ENCODE data around the gene TPM3.
A peak's percentile ranks its signal among the peaks of the same experiment; 100 is the strongest.
"Not testable (repeated sequence)": the region's sequence is repeated elsewhere in the genome, so short reads cannot be mapped to it uniquely, and the experiment has no call there.

Gene TPM3

DNA sequence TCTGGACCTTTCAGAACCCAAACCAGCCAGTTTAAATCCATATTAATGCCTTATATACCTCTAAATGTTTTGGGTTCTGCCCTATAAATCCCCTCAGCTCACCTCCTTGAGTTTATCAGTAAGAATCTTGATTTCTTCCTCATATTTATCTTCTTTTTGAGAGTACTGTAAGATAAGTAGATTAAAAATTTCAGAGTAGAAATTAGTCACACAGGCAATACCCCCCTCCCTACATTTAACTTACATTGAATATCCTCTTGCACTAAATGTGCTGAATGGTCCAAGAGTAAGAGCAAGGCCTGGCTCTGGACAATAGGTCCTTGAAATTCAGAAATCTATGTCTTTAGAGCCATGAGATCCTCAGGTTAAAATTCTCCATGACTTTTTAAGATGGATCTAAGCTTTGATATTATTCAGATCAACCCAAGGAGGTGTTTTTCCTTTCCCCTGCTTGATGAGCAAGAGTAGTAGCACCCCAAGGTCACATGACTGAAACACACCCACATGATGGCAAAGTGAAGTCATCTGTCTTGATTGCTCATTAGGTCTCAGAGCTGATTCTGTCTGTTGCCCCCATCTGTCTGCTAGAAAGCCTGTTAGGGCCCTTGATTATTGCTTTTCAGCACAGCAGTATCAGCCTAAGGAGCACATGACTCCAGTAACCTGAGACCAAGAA is 21.2 kb downstream of the TPM3 start:
- DNase-seq (ENCODE audit: low read depth in 2 of 2, low spot score in 1 of 2) = peak in 1 of 2 donors; percentile 14

DNA sequence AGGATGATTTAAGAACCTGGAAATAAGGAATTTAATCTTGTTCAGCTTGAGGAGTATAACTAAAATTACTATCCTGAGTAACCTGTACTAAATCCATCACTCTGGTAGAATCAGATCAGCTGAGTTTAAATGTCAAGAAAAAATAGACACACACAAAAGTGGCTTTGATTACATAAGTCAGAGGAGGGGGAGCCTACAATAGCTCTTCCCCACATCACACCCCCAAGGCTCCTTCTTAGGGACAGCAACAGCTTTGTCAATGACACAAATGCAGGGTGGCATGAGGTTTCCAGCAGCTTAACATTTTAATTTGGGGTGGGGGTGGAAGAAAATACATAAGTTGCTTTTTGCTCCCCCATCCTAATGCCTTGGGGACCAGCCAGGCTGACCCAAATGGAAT is 24.4 kb downstream of the TPM3 start:
- no peak for DNase-seq (ENCODE audit: low read depth in 2 of 2, low spot score in 1 of 2)

DNA sequence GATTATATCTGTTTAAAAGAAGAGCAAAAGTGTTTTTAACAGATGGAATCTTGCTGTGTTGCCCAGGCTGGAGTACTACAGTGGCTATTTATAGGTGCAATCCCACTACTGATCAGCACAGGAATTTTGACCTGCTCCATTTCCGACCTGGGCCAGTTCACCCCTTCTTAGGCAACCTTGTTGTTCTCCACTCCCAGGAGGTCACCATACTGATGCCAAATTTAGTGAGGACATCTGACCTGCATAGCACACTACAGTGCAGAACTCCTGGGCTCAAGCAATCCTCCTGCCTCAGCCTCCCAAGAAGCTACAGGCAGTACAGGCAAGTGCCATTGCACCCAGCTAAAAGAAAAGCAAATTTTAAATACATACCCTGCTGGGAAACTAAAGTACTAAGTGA is 25.7 kb downstream of the TPM3 start:
- DNase-seq (ENCODE audit: low read depth in 2 of 2, low spot score in 1 of 2) = no peak

DNA sequence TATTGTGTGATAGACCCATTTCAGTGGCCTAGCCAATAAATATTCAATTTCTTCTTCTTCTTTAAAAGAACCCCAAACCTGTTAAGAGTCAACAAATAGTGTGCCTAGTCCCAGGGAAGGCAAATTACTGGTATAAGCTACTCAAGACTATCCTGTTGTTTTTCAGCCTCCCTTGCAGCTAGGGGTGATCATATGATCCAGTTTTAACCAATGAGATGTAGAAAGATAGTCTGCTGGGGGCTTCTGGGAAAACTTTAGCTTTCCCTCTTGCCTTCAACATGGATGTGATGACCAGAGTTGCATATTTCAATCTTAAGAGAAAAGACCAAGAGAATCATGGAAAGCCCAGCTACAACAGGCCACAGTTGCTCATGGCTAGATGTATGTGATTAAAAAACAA is 32.3 kb downstream of the TPM3 start:
- no peak for DNase-seq (ENCODE audit: low read depth in 2 of 2, low spot score in 1 of 2)

DNA sequence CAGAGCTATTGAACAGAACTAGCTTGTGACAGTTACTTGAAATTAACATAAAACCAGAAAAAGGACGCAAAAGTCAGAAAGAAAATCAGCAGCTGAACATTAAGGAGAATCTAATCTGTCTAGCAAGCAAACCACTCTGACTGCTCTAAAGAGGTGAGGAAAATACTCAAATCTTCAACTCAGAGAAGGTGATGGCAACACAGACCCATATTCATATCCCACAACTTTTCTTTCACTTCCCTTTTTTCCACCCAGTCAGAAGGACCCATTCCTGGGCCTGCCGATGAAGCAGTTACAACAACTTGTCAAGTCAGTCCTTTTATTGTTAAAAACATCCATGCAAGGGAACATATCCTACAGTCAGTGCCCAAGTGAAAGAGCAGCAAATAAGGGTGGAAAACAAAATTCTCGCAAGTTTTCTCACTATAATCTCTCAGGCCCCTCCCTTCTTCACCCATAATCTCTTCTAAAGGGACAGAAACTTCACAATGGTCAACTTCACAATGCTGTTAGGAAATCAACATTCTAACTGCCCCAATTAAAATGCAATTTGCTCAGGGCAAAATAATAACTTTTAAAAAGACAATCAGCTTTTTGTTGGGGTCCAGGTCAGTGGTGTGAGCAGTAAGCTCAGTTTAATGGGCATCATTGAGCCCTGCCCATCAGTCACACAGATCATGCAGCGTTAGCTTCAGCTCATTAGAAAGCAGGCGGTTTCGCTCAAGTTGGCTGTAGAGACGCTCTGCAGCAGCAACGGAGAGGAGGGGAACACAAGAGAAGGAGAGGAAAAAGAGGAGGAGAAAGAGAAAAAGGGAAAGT is 33.4 kb downstream of the TPM3 start:
- no peak for DNase-seq (ENCODE audit: low read depth in 2 of 2, low spot score in 1 of 2)

DNA sequence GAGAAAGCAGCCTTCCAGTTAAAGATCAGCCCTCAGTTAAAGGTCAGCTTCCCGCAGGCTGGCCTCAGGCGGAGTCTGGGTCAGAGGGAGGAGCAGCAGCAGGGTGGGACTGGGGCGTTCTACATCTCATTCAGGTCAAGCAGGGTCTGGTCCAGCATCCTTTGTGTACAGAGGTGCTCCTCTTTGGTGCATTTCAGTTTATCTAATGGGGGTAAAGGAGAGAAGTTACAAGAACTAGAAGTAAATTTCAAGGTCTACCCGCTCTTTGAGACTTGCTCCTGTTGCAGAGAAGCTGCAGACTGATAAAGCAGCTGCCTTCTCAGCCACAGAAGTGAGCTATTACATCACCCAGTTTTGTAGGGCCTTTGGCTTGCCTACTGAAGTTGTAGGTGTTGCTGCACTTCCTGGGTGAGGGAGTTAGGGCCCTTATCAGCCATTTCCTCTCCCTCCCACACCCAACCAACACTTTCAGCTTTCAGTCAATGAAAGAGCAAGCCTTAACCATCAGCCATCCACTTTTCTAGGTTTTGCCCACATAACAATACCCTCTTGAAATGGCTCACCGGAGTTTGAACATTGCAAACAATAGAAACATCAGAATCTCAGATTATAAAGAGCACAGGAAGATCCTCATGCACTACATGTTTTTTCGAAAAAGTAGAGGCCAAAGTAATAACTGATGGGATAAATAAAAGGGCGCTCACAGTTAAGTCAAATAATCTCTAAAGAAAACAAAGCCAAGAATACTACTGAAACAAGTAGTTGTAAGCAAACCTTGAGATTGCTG is 34.2 kb downstream of the TPM3 start:
- peak; percentile 46 to 53 for DNase-seq (ENCODE audit: low read depth in 2 of 2, low spot score in 1 of 2)

DNA sequence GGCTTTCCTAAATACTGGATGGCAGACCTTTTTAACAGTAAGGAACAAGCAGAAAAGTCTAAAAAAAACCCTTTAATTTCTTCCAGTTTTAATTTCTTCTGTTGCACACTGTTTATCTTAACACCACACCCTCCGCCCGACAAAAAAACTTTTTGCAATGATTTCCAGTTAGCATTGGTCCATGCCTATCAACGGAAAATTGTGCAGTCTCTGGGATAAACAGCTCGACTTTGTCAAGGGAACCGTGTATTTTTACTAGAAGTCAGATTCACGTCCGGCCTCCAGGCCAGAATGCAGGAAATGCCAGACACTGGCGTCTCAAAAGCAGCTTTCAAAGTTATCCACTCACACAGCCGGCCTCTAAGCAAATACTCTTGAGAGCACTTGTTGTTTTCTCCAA is 36.6 kb downstream of the TPM3 start:
- DNase-seq (ENCODE audit: low read depth in 2 of 2, low spot score in 1 of 2) = no peak

DNA sequence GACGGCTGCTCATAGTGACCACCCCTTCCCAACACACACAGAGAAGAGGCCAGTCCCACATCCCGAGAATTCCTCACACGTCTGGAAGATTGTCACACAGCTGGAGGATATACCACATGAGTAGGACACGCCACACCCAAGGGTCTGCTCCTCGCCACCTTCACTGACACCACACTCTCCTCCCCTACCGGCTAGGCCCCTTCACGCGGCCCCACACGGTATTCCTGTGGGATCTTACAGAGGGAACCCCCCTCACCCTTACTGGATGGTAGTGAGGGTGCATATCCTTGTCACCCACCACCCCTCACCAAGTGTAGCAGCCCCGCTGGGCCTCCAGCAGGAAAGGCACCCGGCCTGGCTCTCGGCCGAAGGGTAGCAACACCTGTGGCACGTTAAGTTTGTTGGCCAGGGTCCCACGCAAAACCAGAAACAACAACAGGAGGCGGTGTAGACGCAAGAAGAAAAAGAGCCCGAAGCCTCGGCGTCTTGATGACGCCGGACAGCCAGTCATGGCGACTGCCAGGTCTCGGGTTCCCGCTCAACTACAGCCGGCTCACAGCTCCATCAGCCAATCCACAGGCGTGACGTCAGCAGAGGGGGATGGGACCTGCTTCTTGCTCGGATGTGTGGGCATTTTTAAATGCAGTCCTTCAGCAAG is 37.2 kb downstream of the TPM3 start, which contains the start of gene NUP210L:
NUP210L (minus strand) TSS at position 540 of the 658 bp plus-strand sequence.
- no peak for DNase-seq (ENCODE audit: low read depth in 2 of 2, low spot score in 1 of 2)

DNA sequence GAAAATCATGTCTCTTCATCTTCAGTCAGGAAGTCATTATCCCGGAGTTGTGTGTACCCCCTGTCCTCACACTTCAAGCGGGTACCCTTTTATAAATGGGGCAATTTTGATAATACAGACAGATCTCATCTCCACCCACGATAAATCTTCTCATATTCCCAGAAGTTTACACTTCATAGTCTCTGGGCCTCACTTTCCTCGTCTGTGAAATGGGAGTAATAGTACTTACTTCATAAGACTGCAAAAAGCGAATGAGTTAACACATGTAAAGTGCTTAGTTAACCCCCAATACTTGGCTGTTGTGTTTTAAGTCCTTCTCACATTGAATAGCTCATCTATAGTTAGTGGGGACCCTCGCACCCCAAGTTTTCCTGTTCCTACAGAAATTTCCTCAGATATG is 37.8 kb downstream of the TPM3 start:
- DNase-seq (ENCODE audit: low read depth in 2 of 2, low spot score in 1 of 2) = no peak

DNA sequence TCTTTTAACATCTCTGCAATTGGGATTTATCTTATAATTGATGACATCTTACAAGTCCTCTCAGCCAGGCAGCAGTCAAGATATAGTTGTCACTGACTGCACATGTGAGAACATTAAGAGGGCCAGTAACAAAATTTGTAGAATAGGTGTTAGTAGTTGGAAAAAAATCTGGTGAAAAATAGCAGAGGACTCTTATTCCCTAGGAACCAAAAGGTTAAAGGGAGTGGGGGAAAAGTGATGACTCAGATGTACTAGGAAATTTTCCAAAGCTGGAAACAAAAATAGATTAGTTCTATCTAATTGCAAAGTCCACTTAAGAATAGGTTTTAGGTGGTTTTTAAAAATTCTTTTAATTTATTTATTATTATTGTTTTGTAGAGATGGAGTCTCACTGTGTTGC is 40.6 kb downstream of the TPM3 start:
- no peak for DNase-seq (ENCODE audit: low read depth in 2 of 2, low spot score in 1 of 2)

DNA sequence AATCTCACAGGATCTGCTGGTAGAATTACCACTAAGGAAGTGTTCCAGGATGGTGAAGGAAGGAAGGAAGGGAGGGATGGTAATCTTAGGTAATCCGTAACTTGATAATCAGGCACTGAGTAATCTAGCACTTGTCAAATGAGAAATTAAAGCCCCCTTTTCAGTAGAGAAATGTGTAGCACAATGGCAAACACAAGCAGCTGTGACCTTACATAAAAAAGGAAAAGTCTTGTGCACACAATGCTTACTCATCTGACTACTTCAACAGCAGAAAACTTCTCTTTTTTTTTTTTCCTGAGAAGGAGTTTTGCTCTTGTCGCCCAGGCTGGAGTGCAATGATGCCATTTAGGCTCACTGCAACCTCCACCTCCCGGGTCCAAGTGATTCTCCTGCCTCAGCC is 43.1 kb downstream of the TPM3 start:
- no peak for DNase-seq (ENCODE audit: low read depth in 2 of 2, low spot score in 1 of 2)

DNA sequence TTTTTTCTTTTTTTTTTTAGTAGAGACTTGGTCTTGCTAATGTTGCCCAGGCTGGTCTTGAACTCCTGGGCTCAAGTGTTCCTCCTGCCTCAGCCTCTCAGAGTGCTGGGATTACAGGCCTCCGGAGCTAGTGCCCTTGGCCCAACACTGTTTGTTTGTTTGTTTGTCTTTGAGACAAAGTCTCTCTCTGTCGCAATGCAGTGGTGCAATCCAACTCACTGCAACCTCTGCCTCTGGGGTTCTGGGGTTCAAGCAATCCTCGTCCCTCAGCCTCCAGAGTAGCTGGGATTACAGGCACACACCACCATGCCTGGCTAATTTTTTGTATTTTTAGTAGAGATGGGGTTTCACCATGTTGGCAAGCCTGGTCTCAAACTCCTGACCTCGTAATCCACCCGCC is 44.4 kb downstream of the TPM3 start:
- not testable (repeated sequence) for DNase-seq (ENCODE audit: low read depth in 2 of 2, low spot score in 1 of 2)

DNA sequence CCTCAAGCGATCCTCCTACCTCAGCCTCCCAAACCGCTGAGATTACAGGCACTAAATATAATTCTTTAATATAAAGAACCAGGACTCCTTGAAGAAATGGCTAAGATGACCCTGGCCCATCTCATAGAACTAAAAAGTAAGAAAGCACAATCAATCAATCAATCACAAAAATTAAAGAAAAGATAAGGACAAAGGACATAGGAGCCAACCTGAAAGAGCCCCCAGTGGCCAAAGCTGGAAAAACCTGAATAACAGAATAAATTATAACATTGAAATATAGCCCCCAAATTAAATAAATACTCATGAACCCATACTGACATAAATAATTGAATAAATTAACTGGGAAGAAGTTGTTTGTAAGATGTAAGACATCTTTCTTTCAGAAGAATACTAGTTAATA is 45.9 kb downstream of the TPM3 start:
- no peak for DNase-seq (ENCODE audit: low read depth in 2 of 2, low spot score in 1 of 2)

DNA sequence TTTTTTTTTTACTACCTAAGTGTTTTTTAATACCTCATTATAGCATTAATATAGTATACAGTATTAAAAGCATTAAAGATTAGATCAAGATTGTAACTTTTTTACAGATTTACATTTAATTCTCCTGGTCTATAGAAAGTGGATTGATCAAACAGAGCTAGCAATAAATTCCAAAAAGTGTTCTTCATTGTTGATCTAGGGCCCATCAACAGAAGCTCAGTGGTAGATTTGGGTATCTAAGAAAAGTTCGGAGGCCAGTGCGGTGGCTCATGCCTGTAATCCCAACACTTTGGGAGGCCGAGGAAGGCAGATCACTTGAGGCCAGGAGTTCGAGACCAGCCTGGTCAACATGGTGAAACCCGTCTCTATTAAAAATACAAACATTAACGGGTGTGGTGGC is 49.5 kb downstream of the TPM3 start:
- DNase-seq (ENCODE audit: low read depth in 2 of 2, low spot score in 1 of 2) = no peak

DNA sequence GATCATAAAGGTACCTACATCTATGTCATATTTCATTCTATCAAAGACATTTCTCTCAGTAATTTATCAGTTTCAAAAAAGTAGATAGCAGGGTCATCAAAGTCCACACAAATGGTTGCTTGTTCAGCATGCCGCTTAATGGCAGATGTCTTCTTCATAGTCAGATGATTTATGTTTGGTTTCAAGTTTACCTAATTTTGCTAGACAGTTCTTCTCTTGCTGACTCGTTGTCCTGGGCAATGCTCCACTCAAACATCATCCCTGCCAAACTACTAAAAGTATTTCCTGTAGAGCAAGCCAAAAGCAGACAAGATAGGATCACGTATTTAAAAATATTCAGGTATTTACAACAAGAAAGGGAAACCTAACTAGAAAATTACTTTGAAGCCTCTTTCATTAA is 50.7 kb downstream of the TPM3 start:
- no peak for DNase-seq (ENCODE audit: low read depth in 2 of 2, low spot score in 1 of 2)

DNA sequence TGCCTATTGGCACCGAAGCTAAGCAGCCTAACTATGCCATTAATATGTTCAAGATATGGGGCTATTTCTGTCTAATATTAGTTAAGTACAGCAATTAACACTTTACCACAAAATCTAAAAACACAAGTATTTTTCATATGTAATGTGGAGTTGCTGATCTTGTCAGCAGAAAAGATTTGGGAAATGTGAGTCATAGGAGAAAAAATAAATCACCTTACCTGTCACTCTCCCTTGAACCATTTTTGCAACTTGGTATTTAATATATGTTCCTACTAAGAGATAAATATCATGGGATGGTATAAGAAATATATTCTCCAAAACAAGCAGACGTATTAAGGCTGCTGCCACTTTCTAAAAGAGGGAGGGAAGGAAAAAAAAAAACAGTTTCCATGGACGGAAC is 54.0 kb downstream of the TPM3 start:
- no peak for DNase-seq (ENCODE audit: low read depth in 2 of 2, low spot score in 1 of 2)

DNA sequence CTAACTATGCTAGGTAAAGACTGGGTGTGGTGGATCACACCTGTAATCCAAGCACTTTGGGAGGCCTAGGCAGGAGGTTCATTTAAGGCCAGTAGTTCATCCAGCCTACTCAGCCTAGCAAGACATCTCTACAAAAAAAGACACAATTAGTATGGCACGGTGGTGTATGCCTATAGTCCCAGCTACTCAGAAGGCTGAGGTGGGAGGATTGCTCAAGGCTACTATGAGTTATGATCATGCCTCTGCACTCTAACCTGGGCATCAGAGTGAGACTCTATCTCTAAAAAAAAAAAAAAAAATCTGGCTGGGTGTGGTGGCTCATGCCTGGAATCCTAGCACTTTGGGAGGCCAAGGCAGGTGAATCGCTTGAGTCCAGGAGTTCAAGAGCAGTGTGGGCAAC is 58.6 kb downstream of the TPM3 start:
- no peak for DNase-seq (ENCODE audit: low read depth in 2 of 2, low spot score in 1 of 2)

DNA sequence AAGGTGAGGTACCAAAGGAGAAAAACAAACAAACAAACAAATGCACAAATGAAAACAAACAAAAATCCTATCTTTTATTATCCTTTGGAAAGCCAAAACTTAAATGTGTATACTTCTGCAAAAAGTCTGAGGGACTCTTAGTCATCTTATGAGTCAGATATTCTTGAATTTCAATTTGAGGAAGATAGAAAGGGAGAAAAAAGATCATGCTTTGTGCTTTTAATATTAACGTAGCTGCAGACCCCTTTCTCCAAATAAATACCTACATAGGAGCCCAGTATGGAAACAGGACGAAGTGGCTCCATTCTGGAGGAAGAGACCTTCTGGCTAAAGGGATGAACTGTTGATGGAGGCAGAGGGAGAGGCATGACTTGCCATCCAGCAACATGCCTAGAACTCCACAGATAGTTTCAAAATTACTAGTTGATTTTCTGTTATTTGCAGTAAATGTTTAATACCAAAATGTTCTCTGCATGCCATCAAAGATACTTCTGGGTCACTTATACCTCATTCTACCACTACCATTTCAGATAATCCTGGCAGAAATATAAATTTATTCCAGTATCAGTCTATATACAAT is 62.4 kb downstream of the TPM3 start:
- DNase-seq (ENCODE audit: low read depth in 2 of 2, low spot score in 1 of 2) = no peak

DNA sequence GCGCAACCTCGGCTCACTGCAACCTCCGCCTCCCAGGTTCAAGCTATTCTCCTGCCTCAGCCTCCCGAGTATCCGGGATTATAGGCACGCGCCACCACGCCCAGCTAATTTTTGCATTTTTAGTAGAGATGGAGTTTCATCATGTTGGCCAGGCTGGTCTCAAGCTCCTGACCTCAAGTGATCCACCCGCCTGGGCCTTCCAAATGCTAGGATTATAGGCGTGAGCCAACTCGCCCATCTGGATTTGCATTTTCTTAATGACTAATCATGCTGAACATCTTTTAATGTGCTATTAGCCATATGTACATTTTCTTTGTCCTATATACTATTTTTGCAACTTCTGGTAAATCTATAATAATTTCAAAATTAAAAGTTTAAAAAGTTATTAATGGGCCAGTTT is 68.7 kb downstream of the TPM3 start:
- not testable (repeated sequence) for DNase-seq (ENCODE audit: low read depth in 2 of 2, low spot score in 1 of 2)

DNA sequence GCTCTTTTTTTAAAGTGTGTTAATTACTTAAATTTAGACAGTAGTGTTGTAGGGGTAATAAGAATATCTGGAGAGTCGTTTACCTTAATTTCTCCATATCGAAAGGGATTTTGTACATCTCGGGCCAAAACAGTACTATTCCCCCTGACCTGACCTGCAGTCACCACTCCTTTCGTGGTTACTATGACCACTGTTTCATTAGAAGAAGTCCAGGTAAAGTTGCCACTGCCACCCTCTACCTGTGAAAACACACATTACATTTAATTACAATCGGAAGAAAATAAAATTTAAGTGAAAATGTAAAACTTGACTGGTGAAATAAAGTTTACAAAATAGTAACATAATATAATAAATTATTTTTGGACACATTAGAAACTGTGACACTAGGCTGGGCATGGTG is 74.3 kb downstream of the TPM3 start:
- DNase-seq (ENCODE audit: low read depth in 2 of 2, low spot score in 1 of 2) = no peak

DNA sequence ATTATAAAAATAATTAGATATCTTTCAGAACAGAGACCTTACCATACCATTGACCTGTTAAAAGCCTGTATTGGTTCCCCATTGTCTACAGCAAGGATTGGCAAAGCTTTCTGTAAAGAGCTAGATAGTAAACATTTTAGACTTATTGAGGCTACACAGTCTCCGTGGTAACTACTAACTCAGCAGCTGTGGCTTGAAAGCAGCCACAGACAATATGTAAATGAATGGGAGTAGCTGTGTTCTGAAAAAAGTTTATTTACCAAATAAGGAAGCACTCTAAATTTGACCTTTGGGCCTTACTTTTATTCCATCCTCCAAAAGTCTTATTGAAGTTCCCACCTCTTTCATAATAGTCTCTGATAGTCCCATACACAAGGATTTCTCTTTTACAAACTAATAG is 76.7 kb downstream of the TPM3 start:
- DNase-seq (ENCODE audit: low read depth in 2 of 2, low spot score in 1 of 2) = no peak
